Hepatocyte (in vitro differentiated cells): ENCODE measurements around the gene RAB22A. TPM values are rescaled to one million over a fixed set of nuclear protein-coding genes. Genes with fewer than 3 reads are reported as not detected.

ENCODE experiments used
- DNase-seq: peaks from one replicate; pipeline ENCODE4 v3.0.0-alpha.2; 2016; ENCODE audit warnings: low spot score
- H2AFZ ChIP-seq: fragments of 200-600 bp; sonication (generic); 2 replicates; pipeline ENCODE4 v1.6.0; 2016; ENCODE audit warnings: antibody characterized with exemption, mild to moderate bottlenecking
- H3K27ac ChIP-seq: fragments of 200-600 bp; sonication (generic); 2 replicates; pipeline ENCODE4 v1.5.1; 2016; ENCODE audit warnings: mild to moderate bottlenecking
- H3K27me3 ChIP-seq: fragments of 200-600 bp; sonication (generic); 2 replicates; pipeline ENCODE4 v1.6.1; 2016
- H3K36me3 ChIP-seq: fragments of 200-600 bp; sonication (generic); replicated peaks from 2 replicates; pipeline ENCODE4 v1.5.1; 2016; ENCODE audit warnings: low read depth; ENCODE audit not compliant: insufficient read depth
- H3K4me1 ChIP-seq: fragments of 200-600 bp; sonication (generic); 2 replicates; pipeline ENCODE4 v1.5.1; 2016; ENCODE audit warnings: mild to moderate bottlenecking, moderate library complexity; ENCODE audit not compliant: insufficient read depth
- H3K4me2 ChIP-seq: fragments of 200-600 bp; sonication (generic); 2 replicates; pipeline ENCODE4 v1.6.0; 2016
- H3K4me3 ChIP-seq: fragments of 200-600 bp; sonication (generic); 2 replicates; pipeline ENCODE4 v1.5.1; 2016; ENCODE audit warnings: mild to moderate bottlenecking
- H3K79me2 ChIP-seq: fragments of 200-600 bp; sonication (generic); 2 replicates; pipeline ENCODE4 v1.6.0; 2017; ENCODE audit warnings: mild to moderate bottlenecking
- H3K9me2 ChIP-seq: fragments of 200-600 bp; sonication (generic); replicated peaks from 2 replicates; pipeline ENCODE4 v1.6.0; 2017; ENCODE audit warnings: mild to moderate bottlenecking; ENCODE audit not compliant: insufficient read depth
- H3K9me3 ChIP-seq: fragments of 200-600 bp; sonication (generic); 2 replicates; pipeline ENCODE4 v1.5.1; 2016; ENCODE audit warnings: low read depth, mild to moderate bottlenecking
- H4K20me1 ChIP-seq: fragments of 200-600 bp; sonication (generic); 2 replicates; pipeline ENCODE4 v1.6.0; 2016; ENCODE audit warnings: mild to moderate bottlenecking; ENCODE audit not compliant: insufficient read depth, poor library complexity, severe bottlenecking
- EZH2 ChIP-seq: fragments of 200-600 bp; sonication (generic); IDR thresholded peaks from 2 replicates; pipeline ENCODE4 v1.6.1; 2016; ENCODE audit warnings: antibody characterized with exemption, mild to moderate bottlenecking, borderline replicate concordance
- EZH2phosphoT487 ChIP-seq: fragments of 200-600 bp; sonication (generic); IDR thresholded peaks from one replicate; pipeline ENCODE4 v1.6.1; 2018; ENCODE audit warnings: antibody characterized with exemption, mild to moderate bottlenecking, low read depth, moderate library complexity; ENCODE audit not compliant: unreplicated experiment, severe bottlenecking
- WGBS: methylation state at CpG from one replicate; pipeline ENCODE4 v1.1.6; 2016; ENCODE audit warnings: low lambda C conversion rate; ENCODE audit errors: missing lambda C conversion rate; 5-methylcytosine and 5-hydroxymethylcytosine counted together
- polyA plus RNA-seq: library from polyadenylated mRNA; unstranded; fragments of >200 nt; fragmentation: Nextera tagmentation; extraction: Ambion mirVana; gene quantifications from 2 replicates; pipeline ENCODE4 v1.2.1, GENCODE V29; 2016
- total RNA-seq: library from RNA; depleted of rRNA; stranded (reverse); fragments of >200 nt; gene quantifications from 2 replicates; pipeline ENCODE4 v1.2.3, GENCODE V29; 2014
- TF ChIP-seq, protein P1 (sequence below): fragments of 200-600 bp; sonication (generic); IDR thresholded peaks from 2 replicates; pipeline ENCODE4 v1.5.1; 2016; ENCODE audit warnings: antibody characterized with exemption, mild to moderate bottlenecking; ENCODE audit not compliant: poor library complexity

RAB22A gene
- total and polyA plus RNA-seq, 2 experiments from 2014 or later: 18.4 to 26.9 TPM

GRCh38 chr20:58349570-58349969, 40.1 kb downstream of the RAB22A start:
- H3K79me2 ChIP-seq: no peaks in the 10 kb centered on the region
- DNase-seq: no peak
- TF ChIP-seq EZH2 (no peak), EZH2phosphoT487 (no peak)
- TF ChIP-seq, protein P1, sequence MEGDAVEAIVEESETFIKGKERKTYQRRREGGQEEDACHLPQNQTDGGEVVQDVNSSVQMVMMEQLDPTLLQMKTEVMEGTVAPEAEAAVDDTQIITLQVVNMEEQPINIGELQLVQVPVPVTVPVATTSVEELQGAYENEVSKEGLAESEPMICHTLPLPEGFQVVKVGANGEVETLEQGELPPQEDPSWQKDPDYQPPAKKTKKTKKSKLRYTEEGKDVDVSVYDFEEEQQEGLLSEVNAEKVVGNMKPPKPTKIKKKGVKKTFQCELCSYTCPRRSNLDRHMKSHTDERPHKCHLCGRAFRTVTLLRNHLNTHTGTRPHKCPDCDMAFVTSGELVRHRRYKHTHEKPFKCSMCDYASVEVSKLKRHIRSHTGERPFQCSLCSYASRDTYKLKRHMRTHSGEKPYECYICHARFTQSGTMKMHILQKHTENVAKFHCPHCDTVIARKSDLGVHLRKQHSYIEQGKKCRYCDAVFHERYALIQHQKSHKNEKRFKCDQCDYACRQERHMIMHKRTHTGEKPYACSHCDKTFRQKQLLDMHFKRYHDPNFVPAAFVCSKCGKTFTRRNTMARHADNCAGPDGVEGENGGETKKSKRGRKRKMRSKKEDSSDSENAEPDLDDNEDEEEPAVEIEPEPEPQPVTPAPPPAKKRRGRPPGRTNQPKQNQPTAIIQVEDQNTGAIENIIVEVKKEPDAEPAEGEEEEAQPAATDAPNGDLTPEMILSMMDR: no peak
- H3K27me3 ChIP-seq: no peaks in the 10 kb centered on the region
- 82% methylated on average over 3 of the region's 3 CpGs for WGBS
- H4K20me1 ChIP-seq: peaks cover 2% of the 10 kb centered on the region
- H3K27ac ChIP-seq: no peak overlapping the region
- H3K4me1 ChIP-seq: no peaks in the 10 kb centered on the region
- H3K9me2 ChIP-seq: no peaks in the 10 kb centered on the region
- H3K9me3 ChIP-seq: no peaks in the 10 kb centered on the region
- no peak overlapping the region for H3K4me2 ChIP-seq
- H3K4me3 ChIP-seq: no peak overlapping the region
- H3K36me3 ChIP-seq: peaks cover 4% of the 10 kb centered on the region
- no peak overlapping the region for H2AFZ ChIP-seq

- Histone ChIP-seq H4K20me1 (peaks cover 2% of the 10 kb centered on the region), H3K9me3 (no peaks in the 10 kb centered on the region), H3K27me3 (no peaks in the 10 kb centered on the region), H3K4me2 (no peak overlapping the region), H3K4me1 (no peaks in the 10 kb centered on the region), H3K79me2 (no peaks in the 10 kb centered on the region), H3K36me3 (peaks cover 4% of the 10 kb centered on the region), H3K27ac (no peak overlapping the region), H3K4me3 (no peak overlapping the region), H2AFZ (no peak overlapping the region), H3K9me2 (no peaks in the 10 kb centered on the region)
- WGBS: 91% methylated on average over 2 of the region's 2 CpGs
- TF ChIP-seq, protein P1: no peak
- TF ChIP-seq EZH2phosphoT487 (no peak), EZH2 (no peak)
- DNase-seq: no peak
Observed at GRCh38 chr20:58352468-58352867, 43.0 kb downstream of the RAB22A start.

GRCh38 chr20:58359441-58359840, 49.9 kb downstream of the RAB22A start:
- no peaks in the 10 kb centered on the region for H4K20me1 ChIP-seq
- H3K36me3 ChIP-seq: no peaks in the 10 kb centered on the region
- H3K4me1 ChIP-seq: no peaks in the 10 kb centered on the region
- no peaks in the 10 kb centered on the region for H3K79me2 ChIP-seq
- no peak overlapping the region for H3K27ac ChIP-seq
- H3K4me2 ChIP-seq: no peak overlapping the region
- TF ChIP-seq EZH2 (no peak), EZH2phosphoT487 (no peak)
- TF ChIP-seq, protein P1: no peak
- no peaks in the 10 kb centered on the region for H3K9me3 ChIP-seq
- H3K4me3 ChIP-seq: no peak overlapping the region
- no peak for DNase-seq
- no peaks in the 10 kb centered on the region for H3K9me2 ChIP-seq
- 90% methylated on average over 8 of the region's 8 CpGs for WGBS
- H2AFZ ChIP-seq: no peak overlapping the region
- H3K27me3 ChIP-seq: no peaks in the 10 kb centered on the region

DNA sequence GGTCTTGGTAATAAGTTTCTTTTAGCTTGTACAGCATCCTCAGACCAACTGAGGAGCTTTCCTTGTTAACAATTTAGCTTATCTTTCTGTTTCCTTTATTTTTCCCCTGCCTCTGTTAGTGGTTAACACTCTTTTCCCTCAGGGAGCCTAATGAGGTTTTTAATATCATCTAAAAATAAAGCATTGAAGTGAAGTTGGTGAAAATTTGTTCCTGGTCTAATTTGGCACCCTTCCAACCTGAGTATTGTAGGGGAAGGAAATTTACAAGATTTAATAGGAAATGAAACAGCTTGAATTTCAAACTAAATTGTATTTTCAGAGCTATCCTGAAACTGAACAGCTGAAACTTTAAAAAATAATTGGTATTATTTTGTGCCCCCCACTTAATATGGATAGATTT, 51.4 kb downstream of the RAB22A start:
- H2AFZ ChIP-seq: no peak overlapping the region
- H3K36me3 ChIP-seq: no peaks in the 10 kb centered on the region
- H3K9me3 ChIP-seq: no peaks in the 10 kb centered on the region
- no peak overlapping the region for H3K4me2 ChIP-seq
- H3K27ac ChIP-seq: no peak overlapping the region
- TF ChIP-seq, protein P1: no peak
- TF ChIP-seq EZH2phosphoT487: no peak
- TF ChIP-seq EZH2: no peak
- H3K4me3 ChIP-seq: no peak overlapping the region
- no peaks in the 10 kb centered on the region for H3K4me1 ChIP-seq
- H4K20me1 ChIP-seq: no peaks in the 10 kb centered on the region
- H3K27me3 ChIP-seq: no peaks in the 10 kb centered on the region
- no peaks in the 10 kb centered on the region for H3K9me2 ChIP-seq
- DNase-seq: no peak
- no peaks in the 10 kb centered on the region for H3K79me2 ChIP-seq
